Measurements from ENCODE around the gene CNTROB.
A peak's percentile ranks its signal among the peaks of the same experiment; 100 is the strongest.

CNTROB gene

DNA sequence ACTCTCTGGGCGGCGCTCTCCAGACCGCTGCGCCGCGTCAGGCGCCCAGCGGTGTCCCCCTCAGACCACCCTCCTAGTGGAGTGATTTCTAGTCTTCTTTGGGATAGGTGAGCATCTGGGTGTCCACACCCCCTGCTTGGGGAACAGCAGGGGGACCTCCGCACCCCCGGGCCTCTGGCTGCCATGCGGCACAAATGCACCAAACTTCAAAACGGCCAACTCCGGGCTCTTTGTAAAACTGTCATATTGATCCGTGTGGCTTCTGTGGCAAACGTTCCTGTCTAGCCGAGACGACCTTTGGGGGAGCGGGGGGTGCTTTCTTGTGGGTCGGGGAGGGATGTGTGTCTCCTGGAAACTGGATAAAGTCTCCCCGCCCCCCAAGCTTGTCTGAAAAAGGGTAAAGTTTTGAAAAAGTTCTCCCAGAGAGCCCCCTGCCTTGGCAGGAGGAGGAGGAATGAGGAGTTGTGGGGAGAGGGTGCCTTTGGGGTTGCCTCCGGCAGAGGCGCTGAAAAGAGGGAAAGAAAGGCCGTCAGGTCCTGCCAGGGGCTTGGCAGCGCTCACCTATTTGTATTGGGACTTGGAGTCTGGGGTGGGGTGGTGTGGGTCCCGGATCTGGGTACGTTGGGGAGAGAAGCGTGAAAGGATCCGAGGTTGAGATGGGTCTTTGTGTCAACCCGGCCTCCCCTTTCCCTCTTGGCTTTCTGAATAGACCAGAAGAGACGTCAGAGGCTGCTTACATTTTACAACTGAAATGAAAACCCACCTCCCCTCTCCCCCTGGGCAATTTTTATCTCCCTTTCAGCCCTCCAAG, 45.6 kb upstream of the CNTROB start:
- ChIA-PET CTCF (interaction anchor here (0.6 to 1.0 kb wide), 3 partner anchors 10 to 111 kb away, joined by 3 to 4 read pairs (median 4); no protein-coding TSS in a partner anchor), POLR2A (interaction anchor here (0.7 to 1.8 kb wide), 8 partner anchors 16 to 361 kb away, joined by 3 to 9 read pairs (median 6); partner anchors contain the start of genes CTC1 and NAA38)
- TF ChIP-seq, protein P1, sequence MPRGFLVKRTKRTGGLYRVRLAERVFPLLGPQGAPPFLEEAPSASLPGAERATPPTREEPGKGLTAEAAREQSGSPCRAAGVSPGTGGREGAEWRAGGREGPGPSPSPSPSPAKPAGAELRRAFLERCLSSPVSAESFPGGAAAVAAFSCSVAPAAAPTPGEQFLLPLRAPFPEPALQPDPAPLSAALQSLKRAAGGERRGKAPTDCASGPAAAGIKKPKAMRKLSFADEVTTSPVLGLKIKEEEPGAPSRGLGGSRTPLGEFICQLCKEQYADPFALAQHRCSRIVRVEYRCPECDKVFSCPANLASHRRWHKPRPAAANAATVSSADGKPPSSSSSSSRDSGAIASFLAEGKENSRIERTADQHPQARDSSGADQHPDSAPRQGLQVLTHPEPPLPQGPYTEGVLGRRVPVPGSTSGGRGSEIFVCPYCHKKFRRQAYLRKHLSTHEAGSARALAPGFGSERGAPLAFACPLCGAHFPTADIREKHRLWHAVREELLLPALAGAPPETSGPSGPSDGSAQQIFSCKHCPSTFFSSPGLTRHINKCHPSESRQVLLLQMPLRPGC (tag by site-specific recombination; IDR thresholded peaks at IDR 0.05): no peak
- no peak for TF ChIP-seq GLI4 (tag by site-specific recombination; IDR thresholded peaks at IDR 0.05)
- no peak for TF ChIP-seq OSR2 (tag by site-specific recombination; IDR thresholded peaks at IDR 0.05)
- no peak; the same call in none of the 2 replicates for TF ChIP-seq ZBTB10 (tag by site-specific recombination; IDR thresholded peaks at IDR 0.05)
- no peak for TF ChIP-seq ZNF2 (tag by site-specific recombination; IDR thresholded peaks at IDR 0.05)
- no peak for TF ChIP-seq ZXDB (tag by site-specific recombination; IDR thresholded peaks at IDR 0.05)
- TF ChIP-seq ZNF785 (tag by site-specific recombination; IDR thresholded peaks at IDR 0.05): no peak
- no peak for TF ChIP-seq ZNF561 (tag by site-specific recombination; IDR thresholded peaks at IDR 0.05; ENCODE audit: borderline replicate concordance)
- no peak for TF ChIP-seq HOXC10 (CRISPR knock-in tag; IDR thresholded peaks at IDR 0.05)
- TF ChIP-seq ZNF302 (tag by site-specific recombination; IDR thresholded peaks at IDR 0.05; ENCODE audit: low read depth): no peak
- no peak for TF ChIP-seq ZNF473 (tag by site-specific recombination; IDR thresholded peaks at IDR 0.05)
- TF ChIP-seq ZNF776 (tag by site-specific recombination; IDR thresholded peaks at IDR 0.05; ENCODE audit: borderline replicate concordance): no peak
- TF ChIP-seq, protein P2, sequence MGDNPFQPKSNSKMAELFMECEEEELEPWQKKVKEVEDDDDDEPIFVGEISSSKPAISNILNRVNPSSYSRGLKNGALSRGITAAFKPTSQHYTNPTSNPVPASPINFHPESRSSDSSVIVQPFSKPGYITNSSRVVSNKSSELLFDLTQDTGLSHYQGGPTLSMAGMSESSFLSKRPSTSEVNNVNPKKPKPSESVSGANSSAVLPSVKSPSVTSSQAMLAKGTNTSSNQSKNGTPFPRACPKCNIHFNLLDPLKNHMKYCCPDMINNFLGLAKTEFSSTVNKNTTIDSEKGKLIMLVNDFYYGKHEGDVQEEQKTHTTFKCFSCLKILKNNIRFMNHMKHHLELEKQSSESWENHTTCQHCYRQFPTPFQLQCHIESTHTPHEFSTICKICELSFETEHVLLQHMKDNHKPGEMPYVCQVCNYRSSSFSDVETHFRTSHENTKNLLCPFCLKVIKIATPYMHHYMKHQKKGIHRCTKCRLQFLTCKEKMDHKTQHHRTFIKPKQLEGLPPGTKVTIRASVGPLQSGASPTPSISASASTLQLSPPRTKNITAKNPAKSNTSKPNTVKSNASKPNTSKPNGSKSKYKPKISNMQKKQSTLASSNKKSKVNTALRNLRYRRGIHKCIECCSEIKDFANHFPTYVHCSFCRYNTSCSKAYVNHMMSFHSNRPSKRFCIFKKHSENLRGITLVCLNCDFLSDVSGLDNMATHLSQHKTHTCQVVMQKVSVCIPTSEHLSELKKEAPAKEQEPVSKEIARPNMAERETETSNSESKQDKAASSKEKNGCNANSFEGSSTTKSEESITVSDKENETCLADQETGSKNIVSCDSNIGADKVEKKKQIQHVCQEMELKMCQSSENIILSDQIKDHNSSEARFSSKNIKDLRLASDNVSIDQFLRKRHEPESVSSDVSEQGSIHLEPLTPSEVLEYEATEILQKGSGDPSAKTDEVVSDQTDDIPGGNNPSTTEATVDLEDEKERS (tag by site-specific recombination; IDR thresholded peaks at IDR 0.05): no peak
- no peak for TF ChIP-seq ZNF626 (tag by site-specific recombination; IDR thresholded peaks at IDR 0.05)
- TF ChIP-seq AEBP2 (tag by site-specific recombination; IDR thresholded peaks at IDR 0.05; ENCODE audit: borderline replicate concordance): no peak
- no peak for TF ChIP-seq ZNF610 (tag by site-specific recombination; IDR thresholded peaks at IDR 0.05; ENCODE audit: borderline replicate concordance)
- TF ChIP-seq SALL2 (tag by site-specific recombination; IDR thresholded peaks at IDR 0.05; ENCODE audit: borderline replicate concordance): no peak
- TF ChIP-seq, protein P3, sequence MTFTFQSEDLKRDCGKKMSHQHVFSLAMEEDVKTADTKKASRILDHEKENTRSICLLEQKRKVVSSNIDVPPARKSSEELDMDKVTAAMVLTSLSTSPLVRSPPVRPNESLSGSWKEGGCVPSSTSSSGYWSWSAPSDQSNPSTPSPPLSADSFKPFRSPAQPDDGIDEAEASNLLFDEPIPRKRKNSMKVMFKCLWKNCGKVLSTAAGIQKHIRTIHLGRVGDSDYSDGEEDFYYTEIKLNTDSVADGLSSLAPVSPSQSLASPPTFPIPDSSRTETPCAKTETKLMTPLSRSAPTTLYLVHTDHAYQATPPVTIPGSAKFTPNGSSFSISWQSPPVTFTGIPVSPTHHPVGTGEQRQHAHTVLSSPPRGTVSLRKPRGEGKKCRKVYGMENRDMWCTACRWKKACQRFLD (tag by site-specific recombination; IDR thresholded peaks at IDR 0.05): no peak
- TF ChIP-seq SP7 (tag by site-specific recombination; IDR thresholded peaks at IDR 0.05): no peak
- no peak for TF ChIP-seq ZNF521 (tag by site-specific recombination; IDR thresholded peaks at IDR 0.05)
- peak; percentile 65 for TF ChIP-seq ZFP69B (tag by site-specific recombination; IDR thresholded peaks at IDR 0.05)
- no peak for TF ChIP-seq ZNF239 (tag by site-specific recombination; IDR thresholded peaks at IDR 0.05)
- no peak for TF ChIP-seq ZNF140 (tag by site-specific recombination; IDR thresholded peaks at IDR 0.05)
- TF ChIP-seq, protein P4, sequence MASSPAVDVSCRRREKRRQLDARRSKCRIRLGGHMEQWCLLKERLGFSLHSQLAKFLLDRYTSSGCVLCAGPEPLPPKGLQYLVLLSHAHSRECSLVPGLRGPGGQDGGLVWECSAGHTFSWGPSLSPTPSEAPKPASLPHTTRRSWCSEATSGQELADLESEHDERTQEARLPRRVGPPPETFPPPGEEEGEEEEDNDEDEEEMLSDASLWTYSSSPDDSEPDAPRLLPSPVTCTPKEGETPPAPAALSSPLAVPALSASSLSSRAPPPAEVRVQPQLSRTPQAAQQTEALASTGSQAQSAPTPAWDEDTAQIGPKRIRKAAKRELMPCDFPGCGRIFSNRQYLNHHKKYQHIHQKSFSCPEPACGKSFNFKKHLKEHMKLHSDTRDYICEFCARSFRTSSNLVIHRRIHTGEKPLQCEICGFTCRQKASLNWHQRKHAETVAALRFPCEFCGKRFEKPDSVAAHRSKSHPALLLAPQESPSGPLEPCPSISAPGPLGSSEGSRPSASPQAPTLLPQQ (tag by site-specific recombination; IDR thresholded peaks at IDR 0.05): no peak; the same call in 1 of the 2 replicates
- TF ChIP-seq ZBTB1 (tag by site-specific recombination; IDR thresholded peaks at IDR 0.05): 0 out of 2 replicates have a peak, but pooled peaks have one; percentile 3
- TF ChIP-seq ZBTB8A (tag by site-specific recombination; IDR thresholded peaks at IDR 0.05): peak; percentile 35; the same call in 1 of the 2 replicates

More for the DNA sequence above, 45.6 kb upstream of the CNTROB start:
- H3K27ac ChIP-seq (ENCODE audit: extremely low read depth, low read depth, low read length): peak overlapping the region; percentile 94
- H3K36me3 ChIP-seq (ENCODE audit: control insufficient read depth in 2 of 2, insufficient read depth in 1 of 2, low read length in 2 of 2): peaks cover 20 to 36% of the 10 kb centered on the region in 2 experiments
- H3K4me1 ChIP-seq (ENCODE audit: control insufficient read depth, insufficient read depth, low read length): peaks cover 30% of the 10 kb centered on the region
- peak overlapping the region; percentile 55 for H3K4me3 ChIP-seq (ENCODE audit: low read depth, low read length)
- H3K9me3 ChIP-seq (ENCODE audit: control insufficient read depth, insufficient read depth, low read depth, low read length): no peaks in the 10 kb centered on the region

Measured in HEK293 (cell line).